ENCODE measurements around the gene KLF12. TPM values are rescaled to one million over a fixed set of nuclear protein-coding genes. Genes with fewer than 3 reads are reported as not detected.

Gene KLF12
- total RNA-seq, 2 donors from 2014 or later: 6.1 to 12.3 TPM

GRCh38 chr13:74090397-74090796, 43.8 kb downstream of the KLF12 start:
- DNase-seq (ENCODE audit: low spot score): no peak
- Histone ChIP-seq H3K4me3 (no peak overlapping the region), H3K4me1 (peaks cover 0 to 17% of the 10 kb centered on the region in 2 donors), H3K27me3 (no peaks in the 10 kb centered on the region), H3K9me3 (no peaks in the 10 kb centered on the region), H3K27ac (no peak overlapping the region), H3K36me3 (no peaks in the 10 kb centered on the region)
- TF ChIP-seq, protein P1, sequence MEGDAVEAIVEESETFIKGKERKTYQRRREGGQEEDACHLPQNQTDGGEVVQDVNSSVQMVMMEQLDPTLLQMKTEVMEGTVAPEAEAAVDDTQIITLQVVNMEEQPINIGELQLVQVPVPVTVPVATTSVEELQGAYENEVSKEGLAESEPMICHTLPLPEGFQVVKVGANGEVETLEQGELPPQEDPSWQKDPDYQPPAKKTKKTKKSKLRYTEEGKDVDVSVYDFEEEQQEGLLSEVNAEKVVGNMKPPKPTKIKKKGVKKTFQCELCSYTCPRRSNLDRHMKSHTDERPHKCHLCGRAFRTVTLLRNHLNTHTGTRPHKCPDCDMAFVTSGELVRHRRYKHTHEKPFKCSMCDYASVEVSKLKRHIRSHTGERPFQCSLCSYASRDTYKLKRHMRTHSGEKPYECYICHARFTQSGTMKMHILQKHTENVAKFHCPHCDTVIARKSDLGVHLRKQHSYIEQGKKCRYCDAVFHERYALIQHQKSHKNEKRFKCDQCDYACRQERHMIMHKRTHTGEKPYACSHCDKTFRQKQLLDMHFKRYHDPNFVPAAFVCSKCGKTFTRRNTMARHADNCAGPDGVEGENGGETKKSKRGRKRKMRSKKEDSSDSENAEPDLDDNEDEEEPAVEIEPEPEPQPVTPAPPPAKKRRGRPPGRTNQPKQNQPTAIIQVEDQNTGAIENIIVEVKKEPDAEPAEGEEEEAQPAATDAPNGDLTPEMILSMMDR (IDR thresholded peaks at IDR 0.05): no peak

GRCh38 chr13:74087357-74087756, 46.8 kb downstream of the KLF12 start:
- DNase-seq (ENCODE audit: low spot score): no peak
- no peaks in the 10 kb centered on the region for H3K27me3 ChIP-seq
- H3K27ac ChIP-seq: no peak overlapping the region
- H3K36me3 ChIP-seq: no peaks in the 10 kb centered on the region
- TF ChIP-seq, protein P1 (IDR thresholded peaks at IDR 0.05): no peak
- peaks cover 0 to 31% of the 10 kb centered on the region in 2 donors for H3K4me1 ChIP-seq
- H3K9me3 ChIP-seq: no peaks in the 10 kb centered on the region
- no peak overlapping the region for H3K4me3 ChIP-seq

All from right atrium auricular region (tissue), 2 donors.